Activated gamma-delta T cell treated with anti-CD3 and anti-CD28 coated beads, Interleukin-2, amount 50 U/mL, for 16 hours (primary cell): ENCODE data around the gene KCNN3.

ENCODE experiments used
- DNase-seq: peaks from one replicate; pipeline ENCODE4 v3.0.0-alpha.2; 2020; ENCODE audit warnings: low read depth

KCNN3 gene

DNA sequence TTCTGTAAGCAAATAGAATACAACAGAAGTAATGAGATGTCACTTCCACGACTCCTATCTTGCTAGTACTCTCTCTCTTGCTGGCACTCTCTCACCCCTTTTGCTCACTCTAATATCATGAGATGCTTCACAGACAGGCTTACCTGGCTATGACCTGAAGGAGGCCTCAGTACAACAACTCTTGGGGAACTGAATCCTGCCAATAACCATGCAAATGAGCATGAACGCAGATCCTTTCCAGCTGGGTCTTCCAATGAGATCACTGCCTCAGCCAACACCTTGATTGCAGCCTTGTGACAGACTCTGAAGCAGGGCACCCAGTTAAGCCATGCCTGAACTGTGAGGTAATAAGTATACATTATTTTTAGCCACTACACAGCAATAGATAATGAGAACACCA, 209.0 kb downstream of the KCNN3 start:
- no peak for DNase-seq

DNA sequence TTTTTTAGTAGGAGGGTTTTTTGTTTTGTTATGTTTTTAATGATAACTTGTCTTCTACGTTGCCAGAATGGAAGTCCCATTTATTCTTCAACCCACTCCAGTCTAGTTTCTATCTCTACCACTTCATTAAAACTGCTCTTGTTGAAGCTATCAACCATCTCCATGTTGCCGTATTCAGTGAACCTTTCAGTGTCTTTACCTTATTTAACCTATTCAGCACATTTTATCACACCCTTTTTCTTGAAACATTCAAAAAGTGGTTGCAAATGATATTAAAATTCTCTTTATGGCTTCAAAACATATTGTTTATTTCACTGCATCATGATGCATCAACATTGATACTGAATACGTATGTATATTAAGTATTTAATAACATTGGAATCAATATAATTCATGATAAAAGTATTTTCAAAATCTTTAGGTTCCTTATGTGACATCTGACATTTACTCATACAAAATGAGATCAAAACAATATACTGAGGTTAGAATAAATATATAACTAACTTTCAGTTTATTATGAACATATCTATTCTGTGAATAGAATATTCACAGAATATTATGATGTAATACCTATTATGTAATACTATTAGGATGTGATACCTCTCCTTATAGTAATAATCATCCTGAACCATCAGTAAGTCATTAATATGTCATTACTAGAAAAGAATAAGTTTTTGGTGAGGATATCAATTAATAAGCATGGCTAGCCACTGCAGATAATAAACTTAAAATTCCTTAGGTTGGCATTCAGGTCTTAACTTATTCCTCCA, 210.1 kb downstream of the KCNN3 start:
- DNase-seq: no peak

DNA sequence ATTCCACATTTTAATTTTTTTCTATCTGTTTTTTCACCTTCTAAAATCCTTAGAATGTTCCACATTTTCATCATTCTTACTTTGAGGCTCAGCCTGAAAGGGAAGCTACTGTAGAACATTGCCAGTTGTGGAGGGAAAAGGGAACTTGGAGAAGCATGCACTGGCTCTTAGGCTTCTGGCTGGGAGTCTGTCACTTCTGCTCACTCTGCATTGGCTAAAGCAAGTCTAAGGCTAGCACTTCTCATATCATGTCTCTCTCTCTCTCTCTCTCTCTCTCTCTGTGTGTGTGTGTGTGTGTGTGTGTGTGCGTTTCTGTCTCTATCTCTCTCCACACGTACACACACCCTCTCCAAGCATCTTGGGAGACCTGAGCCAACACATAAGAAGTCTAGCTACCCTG, 212.5 kb downstream of the KCNN3 start:
- DNase-seq: no peak

DNA sequence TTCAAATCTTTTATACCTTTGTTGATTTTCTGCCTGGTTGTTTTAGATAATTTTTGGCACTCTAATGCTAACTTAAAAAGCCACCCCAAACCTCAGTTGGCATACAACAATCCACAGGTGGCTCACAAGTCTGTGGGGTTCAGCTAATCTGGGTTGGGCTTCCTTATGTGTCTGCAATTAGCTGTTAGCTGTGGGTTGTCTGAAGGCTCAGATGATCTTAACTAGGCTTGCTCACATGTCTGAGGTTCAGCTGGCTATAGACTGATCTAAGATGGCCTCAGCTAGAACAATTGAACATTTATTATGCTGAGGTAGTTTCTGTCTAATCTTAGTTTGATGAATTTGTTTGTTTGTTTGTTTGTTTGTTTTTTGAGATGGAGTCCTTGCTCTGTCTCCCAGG, 217.2 kb downstream of the KCNN3 start:
- no peak for DNase-seq
